ENCODE data around the gene LPCAT1.
"Not testable (repeated sequence)": the region's sequence is repeated elsewhere in the genome, so short reads cannot be mapped to it uniquely, and the experiment has no call there.

The LPCAT1 gene

DNA sequence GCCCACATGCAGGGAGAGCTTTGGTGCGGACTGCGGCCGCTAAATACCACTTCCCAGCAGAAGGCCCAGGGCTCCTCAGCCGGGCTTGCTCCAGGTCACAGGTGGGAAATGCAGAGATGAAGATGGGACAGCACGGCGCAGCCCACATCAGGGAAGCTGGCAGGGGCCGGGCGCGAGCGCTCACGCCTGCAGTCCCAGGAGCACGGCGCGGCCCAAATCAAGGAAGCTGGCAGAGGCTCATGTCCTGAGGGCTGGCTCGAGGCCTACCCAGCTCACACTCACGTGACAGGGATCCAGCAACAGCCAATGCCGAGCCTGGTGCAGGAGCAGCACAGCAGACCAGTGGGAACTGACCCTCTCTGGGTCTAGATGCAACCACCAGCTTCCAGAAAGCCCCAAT, 16.3 kb downstream of the LPCAT1 start:
- DNase-seq = no peak

DNA sequence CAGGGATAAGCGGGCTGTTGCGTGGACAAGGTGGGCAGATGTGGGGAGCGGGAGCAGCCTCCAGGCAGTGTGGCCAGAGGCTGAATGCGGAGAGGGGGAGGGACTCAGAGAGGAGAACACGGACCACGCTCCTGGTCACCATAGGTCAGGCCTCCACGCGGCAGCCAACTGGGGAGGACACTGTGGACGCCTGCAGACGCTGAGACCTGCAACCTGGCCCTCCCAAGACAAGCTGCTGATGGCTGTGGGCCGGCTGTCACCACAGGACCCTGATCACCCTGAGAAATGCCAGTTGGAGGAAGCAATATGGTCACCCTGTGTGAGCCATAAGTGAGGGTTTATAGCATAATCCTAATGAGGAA, 16.8 kb downstream of the LPCAT1 start:
- DNase-seq = no peak

DNA sequence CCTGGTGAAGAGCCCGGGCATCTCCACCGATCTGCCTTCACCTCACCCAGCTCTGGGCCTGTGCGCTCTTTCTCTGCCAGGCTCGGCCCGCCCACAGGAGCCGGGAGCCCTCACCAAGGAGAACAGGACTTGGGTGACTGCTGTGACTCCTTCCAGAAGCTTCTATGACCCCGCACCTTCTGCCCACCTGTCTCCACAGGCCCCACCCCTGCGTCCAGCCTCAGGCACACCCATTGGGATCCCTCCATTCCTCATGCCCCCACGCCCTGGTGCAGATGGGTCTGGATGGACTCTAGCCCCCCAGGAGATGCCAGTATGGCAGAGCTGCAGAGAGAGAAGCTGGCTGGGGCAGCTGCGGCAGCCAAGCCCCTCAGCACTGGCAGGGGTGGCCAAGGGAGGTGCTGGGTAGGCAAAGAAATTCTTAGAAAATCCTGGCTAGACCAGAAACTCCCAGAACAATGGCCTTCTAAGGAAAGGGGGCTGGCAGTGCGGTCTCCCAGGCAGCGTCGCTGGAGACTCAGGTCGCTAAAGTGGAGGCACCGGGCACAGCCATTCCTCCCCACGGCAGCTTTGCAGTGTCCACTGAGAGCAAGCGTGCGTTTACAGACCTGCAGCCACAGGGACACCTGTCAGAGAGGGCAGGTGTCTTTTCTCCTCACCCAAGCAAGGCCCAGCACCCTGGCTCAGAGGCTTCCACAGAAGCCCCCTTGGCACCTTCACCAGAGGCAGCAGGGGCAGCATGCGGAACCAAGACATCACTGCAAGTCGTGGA, 17.3 kb downstream of the LPCAT1 start:
- DNase-seq = no peak

DNA sequence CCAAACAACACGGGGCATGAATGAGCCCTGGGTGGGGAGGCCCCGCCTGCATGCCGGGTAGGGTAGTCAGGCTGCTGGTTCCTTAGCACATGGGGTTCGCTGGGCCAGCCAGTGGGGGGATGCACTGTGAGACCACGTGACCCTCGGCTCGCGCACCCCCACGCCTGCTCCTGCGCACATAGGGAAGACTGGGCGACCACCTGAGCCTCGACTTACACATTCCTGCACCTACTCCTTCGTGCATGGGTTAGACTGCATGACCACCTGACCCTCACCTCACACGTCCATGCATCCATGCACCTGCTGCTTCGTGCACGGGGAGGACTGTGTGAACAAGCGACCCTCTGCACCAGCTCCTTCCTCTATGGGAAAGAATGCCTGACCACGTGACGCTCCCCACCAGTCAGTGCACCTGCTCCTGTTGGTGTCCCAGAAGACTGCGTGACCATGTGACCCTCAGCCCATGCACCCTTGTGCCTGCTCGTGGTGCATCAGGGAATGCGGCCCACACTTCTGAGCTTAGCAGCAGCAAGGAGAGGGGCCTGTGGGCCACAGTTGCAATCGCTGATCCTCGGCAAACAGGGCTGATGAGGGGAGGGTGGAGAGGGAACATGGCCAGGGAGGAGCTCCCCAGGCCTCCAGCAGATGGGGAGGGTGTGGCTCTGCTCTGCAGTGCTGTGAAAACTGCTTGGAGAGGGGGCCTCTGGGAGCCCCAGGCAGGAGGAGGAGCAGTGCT, 18.1 kb downstream of the LPCAT1 start:
- no peak for DNase-seq

DNA sequence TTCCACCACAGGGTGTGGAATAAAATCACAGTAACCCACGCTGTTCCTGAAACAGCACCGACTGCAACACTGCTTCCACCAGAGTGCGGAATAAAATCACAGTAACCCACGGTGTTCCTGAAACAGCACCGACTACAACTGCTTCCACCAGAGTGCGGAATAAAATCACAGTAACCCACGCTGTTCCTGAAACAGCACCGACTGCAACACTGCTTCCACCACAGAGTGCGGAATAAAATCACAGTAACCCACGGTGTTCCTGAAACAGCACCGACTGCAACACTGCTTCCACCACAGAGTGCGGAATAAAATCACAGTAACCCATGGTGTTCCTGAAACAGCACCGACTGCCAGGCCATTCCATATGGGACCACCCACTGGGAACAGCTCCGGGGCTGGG, 18.7 kb downstream of the LPCAT1 start:
- not testable (repeated sequence) for DNase-seq

DNA sequence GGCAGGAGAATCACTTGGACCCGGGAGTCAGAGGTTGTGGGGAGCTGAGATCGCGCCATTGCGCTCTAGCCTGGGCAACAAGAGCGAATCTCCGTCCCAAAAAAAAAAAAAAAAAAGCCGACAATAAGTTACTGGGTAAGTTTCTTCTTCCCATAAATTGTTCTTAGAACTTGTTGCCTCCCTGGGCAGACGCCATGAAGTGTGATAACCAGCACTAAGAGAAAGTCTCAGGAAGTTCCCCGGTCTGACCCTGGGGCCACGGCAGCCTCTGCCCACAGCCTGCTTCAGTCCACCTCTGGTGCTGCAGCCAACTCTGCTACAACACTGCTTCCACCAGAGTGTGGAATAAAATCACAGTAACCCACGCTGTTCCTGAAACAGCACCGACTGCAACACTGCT, 19.1 kb downstream of the LPCAT1 start:
- no peak for DNase-seq

DNA sequence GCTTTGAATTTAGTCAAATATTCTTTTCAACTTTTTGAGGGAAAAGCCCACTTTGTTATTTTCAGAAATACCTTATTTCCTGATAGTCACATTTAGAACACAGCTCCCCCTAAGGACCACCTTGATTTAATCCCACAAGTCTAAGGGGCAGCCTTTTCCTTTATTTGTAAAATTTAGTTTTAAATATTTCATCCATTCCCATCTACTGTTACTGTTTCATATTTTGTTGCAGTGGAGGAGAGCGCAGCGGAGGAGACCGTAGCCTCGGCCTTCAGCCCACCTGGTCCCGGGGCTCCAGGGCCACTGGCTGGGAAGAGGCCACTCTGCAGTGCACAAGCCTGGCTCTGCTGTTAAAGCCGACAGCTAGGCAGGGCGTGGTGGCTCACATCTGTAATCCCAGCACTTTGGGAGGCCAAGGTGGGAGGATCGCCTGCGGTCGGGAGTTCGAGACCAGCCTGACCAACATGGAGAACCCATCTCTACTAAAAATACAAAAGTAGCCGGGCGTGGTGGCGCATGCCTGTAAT, 19.6 kb downstream of the LPCAT1 start:
- DNase-seq = no peak

DNA sequence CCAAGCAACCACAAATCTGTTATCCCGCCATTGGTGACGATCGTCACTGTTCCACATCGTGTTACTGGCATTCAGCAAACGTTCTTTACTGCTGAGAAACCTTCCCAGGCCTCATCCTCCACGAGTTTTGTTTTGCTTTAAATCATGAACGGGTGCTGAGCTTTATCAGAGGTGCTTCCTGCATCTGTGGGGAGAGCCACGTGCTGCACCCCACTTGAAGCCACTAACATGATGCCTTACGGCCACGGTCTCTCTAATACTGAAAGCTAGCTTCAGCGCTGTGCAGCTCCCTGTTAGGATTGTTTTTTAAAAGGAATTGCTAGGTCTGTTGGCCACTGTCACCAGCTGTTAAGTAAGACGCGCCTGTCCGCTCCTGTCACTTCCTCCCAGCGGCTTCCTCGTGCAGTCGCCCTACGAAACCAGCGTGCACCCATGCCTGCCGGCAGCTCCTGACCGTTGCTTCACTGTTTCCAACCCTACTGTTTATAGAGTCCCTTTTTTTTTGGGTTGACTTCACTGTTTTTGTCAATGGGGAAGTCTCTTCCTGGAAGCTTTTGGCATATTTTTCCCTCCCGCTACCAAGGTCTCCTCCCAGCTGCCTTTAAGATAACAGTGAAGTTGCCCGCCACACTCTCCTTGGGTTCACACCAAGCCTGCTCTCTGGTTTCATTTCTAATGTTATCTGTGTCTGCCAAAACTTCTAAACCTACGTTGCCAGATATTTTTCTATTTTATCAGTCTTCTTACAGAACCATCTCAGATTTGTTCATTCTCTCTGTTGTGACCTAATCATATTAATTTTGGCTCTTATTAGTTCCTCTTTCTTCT, 20.3 kb downstream of the LPCAT1 start:
- no peak for DNase-seq

DNA sequence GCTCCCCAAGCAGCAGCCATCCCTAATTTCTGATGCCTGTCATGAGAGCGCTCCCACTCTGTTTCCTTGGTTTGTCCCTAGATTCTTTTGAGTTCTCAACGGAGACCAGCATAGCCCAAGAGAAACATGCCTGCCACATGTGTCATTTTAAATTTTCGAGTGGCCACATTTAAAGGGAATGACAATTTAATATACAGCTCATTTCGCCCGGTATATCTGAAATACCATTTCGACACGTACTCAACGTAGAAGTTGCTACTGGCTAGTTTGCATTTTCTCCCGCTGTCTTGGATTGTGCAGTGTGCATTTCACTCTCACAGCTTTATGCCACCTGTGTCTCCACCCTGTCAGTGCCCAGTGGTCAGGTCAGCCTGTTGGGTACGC, 21.0 kb downstream of the LPCAT1 start:
- DNase-seq = no peak

DNA sequence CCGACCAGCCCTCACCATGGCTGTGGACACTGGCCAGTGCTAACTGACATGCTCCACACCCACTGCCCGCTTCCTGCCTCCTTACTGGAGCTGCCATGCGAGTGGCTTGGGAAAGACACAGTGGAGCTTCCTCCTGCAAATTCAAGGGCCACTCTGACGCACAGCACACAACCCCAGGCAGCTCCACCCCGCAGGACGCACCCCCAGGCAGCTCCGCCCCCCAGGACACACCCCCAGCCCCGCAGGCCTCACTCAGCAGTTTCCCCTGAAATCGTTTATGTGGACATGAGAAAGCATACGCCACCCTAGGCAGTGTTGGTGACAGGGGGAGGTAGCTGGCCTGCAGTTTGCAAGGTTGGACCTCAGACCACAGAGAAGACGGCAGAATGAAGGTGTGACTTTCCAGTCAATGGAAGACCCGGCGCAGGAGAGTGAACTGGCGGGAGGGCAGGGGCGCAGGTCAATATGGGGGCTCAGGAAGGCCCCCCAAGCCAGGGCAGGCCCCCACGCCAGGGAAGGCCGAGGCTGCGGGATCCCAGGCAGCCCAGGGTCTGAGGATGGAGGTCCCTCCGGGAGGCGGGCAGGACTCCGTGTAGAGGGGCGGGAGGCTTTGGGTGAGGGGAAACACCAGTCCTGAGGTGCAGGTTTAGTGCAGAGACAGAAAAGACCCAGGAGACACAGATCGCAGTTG, 21.6 kb downstream of the LPCAT1 start:
- no peak for DNase-seq

DNA sequence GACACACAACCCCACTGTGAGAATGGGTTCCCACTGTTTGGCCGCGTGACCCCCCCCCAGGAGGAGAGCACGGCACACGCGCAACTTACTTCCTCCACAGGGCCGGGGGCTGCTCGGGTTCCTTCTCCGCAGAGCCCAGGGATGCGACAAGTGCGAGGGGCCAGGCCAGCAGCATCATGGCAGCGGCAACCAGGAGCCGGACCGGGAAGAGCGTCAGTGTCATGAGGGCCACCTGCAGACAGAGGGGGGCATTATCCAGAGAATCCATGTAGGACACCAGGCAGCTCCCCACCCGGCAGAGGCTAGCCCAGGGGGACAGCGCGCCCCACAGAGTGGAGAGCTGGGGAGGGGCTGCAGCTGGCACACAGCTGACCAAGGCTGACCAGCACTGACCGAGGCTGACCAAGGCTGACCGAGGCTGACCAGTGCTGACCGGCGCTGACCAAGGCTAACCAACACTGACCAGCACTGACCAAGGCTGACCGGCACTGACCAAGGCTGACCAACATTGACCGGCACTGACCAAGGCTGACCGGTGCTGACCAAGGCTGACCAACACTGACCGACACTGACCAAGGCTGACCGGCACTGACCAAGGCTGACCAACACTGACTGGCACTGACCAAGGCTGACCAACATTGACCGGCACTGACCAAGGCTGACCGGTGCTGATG, 22.3 kb downstream of the LPCAT1 start:
- no peak for DNase-seq

DNA sequence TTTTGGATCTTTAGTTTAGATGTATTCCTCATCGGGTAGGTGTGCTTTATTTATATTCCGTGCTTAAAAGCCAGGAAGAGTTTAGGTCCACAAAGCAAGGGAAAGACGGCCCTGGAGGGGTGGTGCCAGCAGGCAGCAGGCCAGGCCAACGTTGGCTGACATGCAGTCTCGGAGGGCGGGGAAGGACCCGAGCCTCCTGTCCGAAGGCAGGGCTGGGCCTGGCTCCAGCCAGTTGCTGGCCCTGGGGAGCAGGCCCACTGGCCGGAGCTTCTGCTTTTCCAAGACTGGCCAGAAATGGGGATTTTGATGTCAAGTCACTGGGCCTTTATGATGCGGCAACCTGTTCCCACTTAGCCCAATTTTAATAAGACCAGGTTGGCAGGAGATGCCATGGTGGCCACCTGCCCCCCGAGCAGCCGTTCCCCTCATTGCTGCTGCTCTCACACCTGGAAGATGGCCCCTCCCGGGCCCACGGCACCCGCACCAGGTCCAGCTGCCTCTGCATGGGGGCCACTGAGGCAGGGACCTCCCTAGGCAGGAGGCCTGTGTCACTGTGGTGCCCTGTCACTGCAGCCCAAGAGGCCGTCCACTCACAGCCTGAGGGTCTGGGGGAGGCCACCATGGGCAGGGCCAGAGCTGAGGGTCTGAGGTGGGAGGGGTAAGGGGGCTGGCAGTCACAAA, 23.2 kb downstream of the LPCAT1 start:
- DNase-seq = no peak

DNA sequence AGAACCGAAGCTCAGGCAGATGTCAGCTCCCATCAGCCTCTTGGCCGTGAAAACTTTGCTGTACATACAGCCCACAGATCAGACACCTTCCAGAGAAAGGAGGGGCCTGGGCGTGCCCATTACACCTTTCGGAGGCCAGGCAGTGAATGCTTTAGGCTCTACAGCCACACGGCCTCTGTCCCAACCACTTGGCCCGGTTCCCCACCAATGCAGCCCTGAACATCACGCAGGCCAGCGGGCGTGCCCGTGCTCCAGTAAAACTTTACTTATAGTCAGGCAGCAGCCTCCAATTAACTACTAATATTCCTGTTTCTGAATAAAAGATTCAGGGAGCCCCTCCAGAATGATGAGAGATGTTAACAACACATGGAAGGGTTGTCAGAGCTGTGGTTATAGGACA, 23.9 kb downstream of the LPCAT1 start:
- DNase-seq = no peak

DNA sequence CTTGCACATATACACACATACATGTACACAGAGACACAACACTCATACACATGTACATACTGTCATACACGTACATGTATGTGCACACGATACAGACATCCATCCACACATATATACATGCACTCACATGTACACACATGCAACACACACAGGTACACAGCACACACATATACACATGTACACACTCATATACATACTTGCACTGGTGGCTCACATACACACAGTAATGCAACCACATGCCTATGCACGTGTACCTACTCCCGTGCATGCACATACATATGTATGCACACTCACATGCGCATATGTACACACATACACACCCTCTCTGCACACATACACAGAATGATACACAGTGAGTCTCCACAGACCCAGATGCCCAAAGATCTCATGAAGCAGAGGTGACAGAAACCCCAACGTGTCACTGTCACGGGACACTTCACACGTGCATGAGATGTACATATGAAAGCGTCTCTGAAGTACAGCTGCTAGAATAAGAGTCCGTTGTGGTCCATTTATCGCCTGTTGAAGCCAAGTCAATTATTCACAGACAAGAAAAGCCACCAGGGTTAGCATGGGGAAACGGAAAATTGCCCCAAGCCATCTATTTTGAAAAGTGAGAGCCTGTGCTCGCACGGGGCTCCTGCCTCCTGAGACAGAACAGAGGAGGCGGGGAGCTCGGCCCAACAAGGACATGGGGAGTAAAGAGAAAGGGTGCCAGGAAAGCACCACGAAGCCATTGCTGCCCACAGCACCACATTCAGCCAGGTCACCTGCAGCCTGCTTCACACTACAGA, 24.9 kb downstream of the LPCAT1 start:
- no peak for DNase-seq

DNA sequence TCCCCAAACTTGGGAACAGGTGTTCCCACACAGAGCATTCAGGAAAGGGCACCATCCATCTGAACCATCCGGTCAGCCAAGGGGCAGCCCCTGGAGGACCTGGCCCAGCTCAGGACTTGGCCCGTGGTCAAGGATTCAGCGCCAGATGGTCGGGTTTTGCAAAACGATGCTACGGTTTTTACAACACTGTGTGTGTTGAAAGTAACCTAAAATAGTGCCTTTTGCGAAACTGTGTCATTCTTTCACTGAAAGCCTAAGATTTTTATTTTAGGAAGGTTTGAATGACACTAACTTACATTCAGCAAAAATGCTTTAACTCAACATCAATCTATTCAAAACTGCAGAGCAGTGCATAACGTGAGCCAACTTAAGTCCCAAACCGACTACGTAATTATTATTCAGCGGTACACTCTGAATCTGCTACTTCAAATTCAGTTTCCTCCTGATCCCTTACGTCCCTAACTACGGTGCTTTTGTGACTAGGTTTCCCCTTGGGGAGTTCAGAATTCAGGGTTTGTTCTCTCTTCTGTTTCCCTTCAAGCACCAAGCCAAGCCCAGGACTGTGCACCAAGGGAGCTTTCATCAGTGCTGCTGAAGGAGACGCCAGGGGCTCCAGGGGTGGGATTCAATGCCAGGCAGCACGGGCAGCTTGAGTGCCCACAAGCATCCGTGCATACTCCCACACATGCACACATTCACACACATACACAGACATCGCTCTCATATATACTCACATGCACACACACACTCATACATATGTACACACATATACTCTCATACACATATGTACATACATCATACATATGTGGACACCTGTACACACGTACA, 25.8 kb downstream of the LPCAT1 start:
- DNase-seq = no peak

DNA sequence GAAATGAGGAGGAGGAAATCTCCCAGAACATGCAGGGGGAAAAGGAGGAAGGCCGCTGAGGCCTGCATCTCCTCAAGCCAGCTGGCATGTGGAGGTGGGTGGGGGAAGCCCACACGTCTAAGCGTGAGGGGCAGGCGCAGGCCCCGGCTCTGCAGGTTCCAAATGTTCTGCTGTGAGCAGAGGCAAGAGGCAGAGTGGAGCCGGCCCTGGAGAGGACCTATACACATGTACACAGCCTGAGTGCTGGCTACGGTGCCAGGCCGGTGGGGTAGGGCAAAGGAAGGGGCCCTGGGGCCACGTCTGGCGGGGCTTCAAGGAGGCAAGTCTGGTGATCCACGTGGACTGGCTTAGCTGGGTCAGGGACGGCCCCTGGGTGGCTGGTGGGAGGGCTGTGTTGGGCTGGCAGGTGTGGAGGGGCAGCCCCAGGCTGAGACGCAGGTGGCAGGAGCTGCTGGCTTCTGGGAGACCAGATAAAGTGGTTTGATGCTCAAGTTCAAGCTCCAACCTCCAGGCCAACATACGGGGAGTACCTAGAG, 26.4 kb downstream of the LPCAT1 start:
- no peak for DNase-seq

DNA sequence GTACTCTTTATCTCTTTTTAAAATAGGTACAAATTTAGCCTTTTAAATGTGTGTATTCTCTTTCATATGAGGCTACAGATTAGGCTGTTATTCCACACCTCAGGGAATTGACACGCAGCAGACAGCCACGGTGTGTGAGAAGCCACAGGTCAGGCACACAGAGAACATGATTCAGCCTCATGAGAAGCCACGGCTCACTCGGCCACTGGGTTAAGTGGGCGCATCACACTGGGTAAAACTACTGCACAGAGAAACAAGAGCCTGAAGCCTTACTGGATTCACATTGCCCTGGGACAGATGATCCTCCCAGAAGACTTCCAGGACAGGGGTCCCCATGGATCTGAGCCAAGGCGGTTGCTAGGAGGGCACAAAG, 28.2 kb downstream of the LPCAT1 start:
- no peak for DNase-seq

DNA sequence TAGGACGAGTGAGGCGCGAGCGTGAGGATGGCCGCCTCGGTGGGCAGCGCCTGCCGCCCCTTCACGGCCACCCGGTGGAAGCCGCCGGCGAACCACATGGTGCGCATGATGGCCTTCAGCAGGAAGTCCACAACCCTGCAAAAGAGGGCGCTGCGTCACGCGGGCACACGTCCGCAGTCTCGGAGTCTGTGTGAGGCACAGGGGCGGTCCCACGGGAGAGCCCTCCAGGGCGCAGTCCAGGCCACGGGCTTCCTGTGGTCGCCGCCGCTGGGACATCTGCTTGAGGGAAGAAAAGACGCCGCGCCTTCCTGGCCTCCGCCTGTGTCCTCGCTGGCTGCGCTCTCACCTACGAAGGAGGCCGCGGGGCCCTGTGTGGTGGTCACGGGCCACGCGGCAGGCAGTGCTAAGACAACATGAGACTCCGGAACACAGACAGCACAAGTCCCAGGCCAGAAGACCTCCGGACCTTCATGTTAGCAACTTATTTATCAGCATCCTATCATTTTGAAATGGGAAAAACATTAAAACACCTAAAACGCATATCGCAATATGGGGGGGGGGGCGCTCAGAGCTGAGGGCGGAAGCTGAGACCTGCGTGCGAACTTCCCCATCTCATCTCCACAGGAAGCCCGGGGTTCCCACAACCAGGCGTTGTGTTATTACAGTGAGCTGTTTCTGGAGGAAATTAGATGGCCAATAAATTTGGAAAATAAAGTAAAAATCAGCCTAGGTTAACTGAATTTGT, 28.8 kb downstream of the LPCAT1 start:
- no peak for DNase-seq

DNA sequence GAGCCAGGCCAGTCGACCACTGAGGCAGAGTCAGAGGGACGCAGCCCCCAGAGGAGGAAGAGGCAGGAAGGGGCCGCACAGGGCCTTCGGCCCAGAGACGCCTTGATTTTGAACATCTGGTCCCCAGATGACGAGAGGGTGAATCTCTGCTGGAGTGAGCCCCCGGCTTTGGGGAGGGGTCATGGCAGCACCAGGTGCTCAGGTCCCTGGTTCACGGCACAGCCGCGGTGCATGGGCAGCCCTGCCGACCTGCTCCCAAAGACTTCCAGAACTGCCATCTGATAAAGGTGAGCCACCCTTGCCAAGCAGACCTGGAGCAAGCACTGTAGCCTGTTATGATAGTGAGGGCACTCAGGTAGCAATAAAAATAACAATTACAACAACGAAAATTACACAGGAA, 29.8 kb downstream of the LPCAT1 start:
- no peak for DNase-seq

Measured in stimulated activated CD4-positive, alpha-beta T cell treated with anti-CD3 and anti-CD28 coated beads, Interleukin-12 subunit alpha, Interleukin-12 subunit beta, amount 100 ng/mL, for 4 hours (primary cell).